ENCODE data around the gene MAPK1. TPM values are rescaled to one million over a fixed set of nuclear protein-coding genes. Genes with fewer than 3 reads are reported as not detected.

MAPK1 gene
- total and polyA plus RNA-seq, 9 of the 15 experiments (the other 6 are each of a cell fraction or from before 2014, with no cell fraction given): 46.3 to 575 (median 283) TPM

- in situ Hi-C loops (cut with MboI) (loop anchor here (5.0 kb wide), 1 partner anchor 1022 kb away; no protein-coding TSS in a partner anchor), intact Hi-C loops (cut with micrococcal nuclease) (no loop called here)
- CTCF ChIA-PET (ENCODE audit: low intra/inter-chr PET ratio): interaction anchor here (0.9 kb wide), 2 partner anchors 28 to 228 kb away, joined by 3 to 4 read pairs; no protein-coding TSS in a partner anchor
- Histone ChIP-seq H4K20me1 (replicated peaks; ENCODE audit: control insufficient read depth, insufficient read depth, low read length) (peaks cover 19% of the 10 kb centered on the region), H3K4me1 (replicated peaks in 1 of 2; ENCODE audit: control insufficient read depth in 2 of 2, insufficient read depth in 2 of 2, low read length in 2 of 2) (peaks cover 0 to 6% of the 10 kb centered on the region in 2 experiments; a peak in 3 of 5 replicates), H3K9ac (ENCODE audit: insufficient read depth in 1 of 2, low read depth in 2 of 2, low read length in 2 of 2) (peak overlapping the region in 1 of 2 experiments; percentile 59; a peak in 1 of 4 replicates), H3K27ac (ENCODE audit: extremely low read depth, low read depth, low read length) (no peak overlapping the region), H3K36me3 (ENCODE audit: control insufficient read depth, insufficient read depth, low read length) (no peaks in the 10 kb centered on the region), H3K4me3 (no peak overlapping the region), H3K27me3 (ENCODE audit: control insufficient read depth in 2 of 2, insufficient read depth in 2 of 2, low read length in 2 of 2) (peaks cover 31 to 56% of the 10 kb centered on the region in 2 experiments), H3K79me2 (ENCODE audit: control insufficient read depth, insufficient read depth, low read length) (no peaks in the 10 kb centered on the region), H2AFZ (ENCODE audit: low read depth, low read length) (peak overlapping the region; percentile 1; the same call in 1 of the 2 replicates), H3K9me1 (ENCODE audit: control insufficient read depth, insufficient read depth, low read length) (no peaks in the 10 kb centered on the region), H3K4me2 (ENCODE audit: insufficient read depth, low read length) (no peak overlapping the region; the same call in 1 of the 2 replicates), H3K9me3 (replicated peaks; ENCODE audit: control insufficient read depth, insufficient read depth, low read depth, low read length) (no peaks in the 10 kb centered on the region)
- FAIRE-seq (no peak), DNase-seq (ENCODE audit: extremely low read depth in 1 of 4, low spot score in 3 of 4) (peak in 2 of 4 experiments; percentile 61 to 63), ATAC-seq (peak; percentile 29)
- POLR2A ChIA-PET: interaction anchor here (0.6 to 5.0 kb wide), 29 partner anchors 9 to 801 kb away, joined by 3 to 53 read pairs (median 4); partner anchors contain the start of genes YPEL1 and ZNF280A
- WGBS (ENCODE audit: insufficient coverage, low coverage, missing lambda C conversion rate): 5% methylated on average over 4 of the region's 4 CpGs
- no TSS peak for BruUV-seq (replicated peaks)
- TF ChIP-seq HBP1 (CRISPR knock-in tag; IDR thresholded peaks at IDR 0.05): no peak
- TF ChIP-seq DNMT1 (IDR thresholded peaks at IDR 0.05): no peak
- 0 out of 4 replicates have a peak, but pooled peaks of 1 of the 2 experiments have one; percentile 74 for TF ChIP-seq MLX (CRISPR knock-in tag; conservative IDR thresholded peaks at IDR 0.05)
- TF ChIP-seq ZSCAN29 (IDR thresholded peaks at IDR 0.05): no peak
- no peak for TF ChIP-seq BCLAF1 (IDR thresholded peaks at IDR 0.05; ENCODE audit: borderline replicate concordance in 1 of 2, control insufficient read depth in 1 of 2, low read depth in 2 of 2, low read length in 1 of 2)
- TF ChIP-seq RBM17 (IDR thresholded peaks at IDR 0.05; ENCODE audit: borderline replicate concordance, low read depth, low read length): no peak
- TF ChIP-seq ZNF41 (CRISPR knock-in tag; conservative IDR thresholded peaks at IDR 0.05): no peak
- no peak for TF ChIP-seq BMI1 (IDR thresholded peaks at IDR 0.05; ENCODE audit: low read length)
- TF ChIP-seq NBN (IDR thresholded peaks at IDR 0.05; ENCODE audit: low read depth): no peak
- no peak for TF ChIP-seq ZBTB2 (IDR thresholded peaks at IDR 0.05)
- no peak for TF ChIP-seq HIVEP1 (CRISPR knock-in tag; IDR thresholded peaks at IDR 0.05)
- TF ChIP-seq CBX8 (IDR thresholded peaks at IDR 0.05; ENCODE audit: borderline replicate concordance, extremely low read depth, low read depth, low read length, poor library complexity, severe bottlenecking): peak; percentile 8
- no peak; the same call in 1 of the 2 replicates for TF ChIP-seq FOSL1 (tag; conservative IDR thresholded peaks at IDR 0.05)
- peak; percentile 52 for TF ChIP-seq CBX2 (IDR thresholded peaks at IDR 0.05; ENCODE audit: insufficient read depth, low read length, poor library complexity, severe bottlenecking)
- no peak for TF ChIP-seq ZNF57 (CRISPR knock-in tag; IDR thresholded peaks at IDR 0.05)
These were observed 148.4 kb downstream of the MAPK1 start for GRCh38 chr22:21719024-21719423.
